B cell (primary cell): ENCODE measurements around the gene EPAS1. TPM values are rescaled to one million over a fixed set of nuclear protein-coding genes. Genes with fewer than 3 reads are reported as not detected.

Experiments used
- ATAC-seq: fragments of 200-7000 bp; cut with Tn5 transposase; one replicate; pipeline ENCODE4 v1.10.0; 2021; ENCODE audit warnings: low read depth, mild to moderate bottlenecking, moderate number of reproducible peaks, moderate library complexity
- CTCF ChIA-PET: fragments of 350-600 bp; sonication (Branson Sonifier 250); formaldehyde crosslinking; loops from one replicate; lab custom pipeline; 2021; ENCODE audit warnings: antibody characterized with exemption, inconsistent platforms; lab: Charles Lee
- POLR2A ChIA-PET: fragments of 350-600 bp; sonication (Branson Sonifier 250); formaldehyde crosslinking; loops from one replicate; lab custom pipeline; 2021; ENCODE audit warnings: antibody characterized with exemption; lab: Charles Lee
- DNase-seq: peaks from one replicate; pipeline ENCODE4 v3.0.0; 2013
- H2AFZ ChIP-seq: 2 replicates; pipeline ENCODE4 v1.6.1; 2012; ENCODE audit warnings: mild to moderate bottlenecking, low read depth, low read length; ENCODE audit not compliant: insufficient read depth, poor library complexity, severe bottlenecking
- H3K27ac ChIP-seq, 2 donors: 1 replicate in 1 of 2; 2 replicates in 1 of 2; pipeline ENCODE4 v1.5.1; 2012 to 2013; ENCODE audit warnings: low read length in 2 of 2, mild to moderate bottlenecking in 2 of 2, moderate library complexity in 1 of 2
- H3K27me3 ChIP-seq, 4 experiments: fragments of 200-600 bp in 1 of 4; sonication (generic) in 1 of 4; replicated peaks in 1 of 4; 1 replicate in 2 of 4; 2 replicates in 2 of 4; pipeline versions ENCODE4 v1.6.1 to v1.7.0; 2013 to 2016; ENCODE audit warnings: low read length in 3 of 4, mild to moderate bottlenecking in 2 of 4, mixed read lengths in 1 of 4, moderate library complexity in 1 of 4; ENCODE audit not compliant: insufficient read depth in 4 of 4, control insufficient read depth in 3 of 4; ENCODE audit errors: control extremely low read depth in 1 of 4
- H3K36me3 ChIP-seq, 2 experiments: replicated peaks in 1 of 2; 1 replicate in 1 of 2; 2 replicates in 1 of 2; pipeline versions ENCODE4 v1.6.1 to v1.7.1; 2013; ENCODE audit warnings: low read length in 1 of 2; ENCODE audit not compliant: insufficient read depth in 2 of 2, control insufficient read depth in 1 of 2; ENCODE audit errors: control extremely low read depth in 1 of 2, extremely low read depth in 1 of 2
- H3K4me1 ChIP-seq, 2 donors: fragments of 200-600 bp in 1 of 2; sonication (generic) in 1 of 2; 1 replicate in 1 of 2; 2 replicates in 1 of 2; pipeline versions ENCODE4 v1.5.1 to v1.6.1; 2013 to 2017; ENCODE audit warnings: low read length in 2 of 2; ENCODE audit not compliant: control insufficient read depth in 2 of 2, insufficient read depth in 2 of 2
- H3K4me2 ChIP-seq: replicated peaks from 2 replicates; pipeline ENCODE3; 2012; ENCODE audit warnings: mild to moderate bottlenecking, low read depth, low read length; ENCODE audit not compliant: poor library complexity, severe bottlenecking
- H3K4me3 ChIP-seq, 5 experiments: fragments of 200-600 bp in 1 of 5; sonication (generic) in 1 of 5; 1 replicate in 3 of 5; 2 replicates in 2 of 5; pipeline versions ENCODE4 v1.5.1 to v1.7.0; 2011 to 2016; ENCODE audit warnings: low read length in 4 of 5, mild to moderate bottlenecking in 4 of 5, low read depth in 2 of 5, control low read depth in 1 of 5, moderate library complexity in 1 of 5; ENCODE audit not compliant: insufficient read depth in 1 of 5; ENCODE audit errors: control extremely low read depth in 1 of 5, extremely low read depth in 1 of 5
- H3K79me2 ChIP-seq: fragments of 200-600 bp; sonication (generic); one replicate; pipeline ENCODE4 v1.6.0; 2016; ENCODE audit warnings: low read length; ENCODE audit not compliant: control insufficient read depth, insufficient read depth
- H3K9ac ChIP-seq: fragments of 200-600 bp; sonication (generic); 2 replicates; pipeline ENCODE4 v1.6.1; 2017; ENCODE audit warnings: mild to moderate bottlenecking, low read length, moderate library complexity
- H3K9me3 ChIP-seq, 3 donors: one replicate each; pipeline versions ENCODE4 v1.6.1 to v1.7.1; 2013; ENCODE audit warnings: low read length in 2 of 3; ENCODE audit not compliant: control insufficient read depth in 2 of 3, insufficient read depth in 1 of 3; ENCODE audit errors: control extremely low read depth in 1 of 3
- H4K20me1 ChIP-seq: 2 replicates; pipeline ENCODE4 v1.6.0; 2012; ENCODE audit warnings: mild to moderate bottlenecking, low read length; ENCODE audit not compliant: insufficient read depth, control insufficient read depth, poor library complexity, severe bottlenecking
- H3K27ac Mint-ChIP-seq: one replicate; pipeline ENCODE4 v1.8.0; 2021; ENCODE audit warnings: mixed read lengths
- H3K27me3 Mint-ChIP-seq: one replicate; pipeline ENCODE4 v1.8.0; 2021; ENCODE audit warnings: mixed read lengths
- H3K4me1 Mint-ChIP-seq: one replicate; pipeline ENCODE4 v1.8.0; 2021; ENCODE audit warnings: mixed read lengths
- H3K4me3 Mint-ChIP-seq: one replicate; pipeline ENCODE4 v1.8.0; 2021; ENCODE audit warnings: mixed read lengths
- H3K9me3 Mint-ChIP-seq: one replicate; pipeline ENCODE4 v1.8.0; 2022; ENCODE audit warnings: mixed read lengths; ENCODE audit not compliant: insufficient read depth
- EZH2 ChIP-seq: IDR thresholded peaks from 2 replicates; pipeline ENCODE4 v1.6.1; 2012; ENCODE audit warnings: borderline replicate concordance, low read depth, mild to moderate bottlenecking, moderate library complexity, low read length; ENCODE audit not compliant: insufficient read depth, poor library complexity, severe bottlenecking
- WGBS: methylation state at CpG from one replicate; pipeline ENCODE4 v1.1.5; 2013; ENCODE audit warnings: missing lambda C conversion rate; ENCODE audit not compliant: insufficient coverage; 5-methylcytosine and 5-hydroxymethylcytosine counted together
- intact Hi-C: fragments of 100-400 bp; cut with micrococcal nuclease; formaldehyde crosslinking; loops from one replicate; pipeline ENCODE4 v1.10.0; 2022
- polyA plus RNA-seq: library from polyadenylated mRNA; depleted of rRNA; stranded (reverse); fragments of >200 nt; gene quantifications from 2 replicates; pipeline ENCODE4 v1.2.3, GENCODE V29; 2012
- total RNA-seq, 2 donors: library from RNA; stranded (reverse); fragments of 120-200 nt in 1 of 2; gene quantifications; 1 replicate in 1 of 2; 2 replicates in 1 of 2; pipeline versions ENCODE4 v1.2.3 to v1.2.4, GENCODE V29; 2013 to 2022
- TF ChIP-seq, protein P1 (sequence below): fragments of 200-600 bp; IDR thresholded peaks from one replicate; pipeline ENCODE4 v1.8.0; 2022; ENCODE audit warnings: antibody characterized with exemption, mild to moderate bottlenecking

The EPAS1 gene
- total and polyA plus RNA-seq, 2 donors (not counting 1 experiment from before 2014, with no cell fraction given) = 0.06 to 0.37 TPM

DNA sequence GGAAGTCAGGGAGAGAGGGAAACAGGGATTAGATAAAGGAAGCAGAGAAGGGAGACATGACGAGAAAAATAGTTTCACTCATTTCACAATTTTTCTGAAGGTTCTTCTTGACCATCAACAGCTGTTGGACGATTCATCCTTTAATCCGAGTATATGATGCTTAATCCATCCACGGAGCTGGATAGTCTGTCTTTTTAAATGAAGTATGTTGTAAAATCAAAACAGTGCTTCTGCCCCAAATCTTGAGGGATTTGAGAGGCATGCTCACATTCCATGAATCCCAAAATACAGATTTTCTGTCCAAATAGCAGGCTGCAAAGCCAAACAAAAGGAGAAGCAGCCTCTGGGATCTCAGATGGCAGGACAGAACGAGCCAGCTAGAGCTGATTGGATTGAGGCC is 47.5 kb downstream of the EPAS1 start:
- Mint-ChIP-seq H3K27ac (no peak overlapping the region), H3K4me1 (no peaks in the 10 kb centered on the region), H3K4me3 (no peak overlapping the region), H3K27me3 (peaks cover 43% of the 10 kb centered on the region), H3K9me3 (no peaks in the 10 kb centered on the region)
- 80% methylated on average over 2 of the region's 5 CpGs for WGBS
- DNase-seq = no peak
- Histone ChIP-seq H4K20me1 (no peaks in the 10 kb centered on the region), H3K27ac (no peak overlapping the region), H3K79me2 (no peaks in the 10 kb centered on the region), H2AFZ (no peak overlapping the region), H3K4me1 (no peaks in the 10 kb centered on the region), H3K27me3 (peaks cover 0 to 5% (median 0%) of the 10 kb centered on the region in 4 experiments), H3K9me3 (no peaks in the 10 kb centered on the region), H3K4me2 (no peak overlapping the region), H3K36me3 (no peaks in the 10 kb centered on the region), H3K4me3 (no peak overlapping the region), H3K9ac (no peak overlapping the region)
- CTCF ChIA-PET = no interaction called here
- POLR2A ChIA-PET = no interaction called here
- intact Hi-C loops = no loop called here
- no peak for ATAC-seq
- TF ChIP-seq, protein P1, sequence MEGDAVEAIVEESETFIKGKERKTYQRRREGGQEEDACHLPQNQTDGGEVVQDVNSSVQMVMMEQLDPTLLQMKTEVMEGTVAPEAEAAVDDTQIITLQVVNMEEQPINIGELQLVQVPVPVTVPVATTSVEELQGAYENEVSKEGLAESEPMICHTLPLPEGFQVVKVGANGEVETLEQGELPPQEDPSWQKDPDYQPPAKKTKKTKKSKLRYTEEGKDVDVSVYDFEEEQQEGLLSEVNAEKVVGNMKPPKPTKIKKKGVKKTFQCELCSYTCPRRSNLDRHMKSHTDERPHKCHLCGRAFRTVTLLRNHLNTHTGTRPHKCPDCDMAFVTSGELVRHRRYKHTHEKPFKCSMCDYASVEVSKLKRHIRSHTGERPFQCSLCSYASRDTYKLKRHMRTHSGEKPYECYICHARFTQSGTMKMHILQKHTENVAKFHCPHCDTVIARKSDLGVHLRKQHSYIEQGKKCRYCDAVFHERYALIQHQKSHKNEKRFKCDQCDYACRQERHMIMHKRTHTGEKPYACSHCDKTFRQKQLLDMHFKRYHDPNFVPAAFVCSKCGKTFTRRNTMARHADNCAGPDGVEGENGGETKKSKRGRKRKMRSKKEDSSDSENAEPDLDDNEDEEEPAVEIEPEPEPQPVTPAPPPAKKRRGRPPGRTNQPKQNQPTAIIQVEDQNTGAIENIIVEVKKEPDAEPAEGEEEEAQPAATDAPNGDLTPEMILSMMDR = no peak
- no peak for TF ChIP-seq EZH2

- Histone ChIP-seq H3K4me1 (no peaks in the 10 kb centered on the region), H2AFZ (no peak overlapping the region), H3K4me3 (no peak overlapping the region), H3K27ac (no peak overlapping the region), H3K4me2 (no peak overlapping the region), H4K20me1 (no peaks in the 10 kb centered on the region), H3K9me3 (no peaks in the 10 kb centered on the region), H3K79me2 (no peaks in the 10 kb centered on the region), H3K9ac (no peak overlapping the region), H3K36me3 (no peaks in the 10 kb centered on the region), H3K27me3 (peaks cover 0 to 5% (median 0%) of the 10 kb centered on the region in 4 experiments)
- WGBS = 100% methylated on average over 2 of the region's 3 CpGs
- TF ChIP-seq, protein P1 = no peak
- TF ChIP-seq EZH2 = no peak
- intact Hi-C loops = no loop called here
- ChIA-PET CTCF (no interaction called here), POLR2A (no interaction called here)
- no peaks in the 10 kb centered on the region for H3K9me3 Mint-ChIP-seq
- no peak overlapping the region for H3K4me3 Mint-ChIP-seq
- DNase-seq = no peak
- H3K4me1 Mint-ChIP-seq = peaks cover 5% of the 10 kb centered on the region
- no peak for ATAC-seq
- H3K27me3 Mint-ChIP-seq = peaks cover 40% of the 10 kb centered on the region
- H3K27ac Mint-ChIP-seq = no peak overlapping the region
Observed at GRCh38 chr2:46345775-46346174, 48.6 kb downstream of the EPAS1 start.
